ENCODE measurements around the gene RYR2. TPM values are rescaled to one million over a fixed set of nuclear protein-coding genes. Genes with fewer than 3 reads are reported as not detected.

Gene RYR2
- total RNA-seq, 1 donor from 2014 or later: 0.19 TPM

DNA sequence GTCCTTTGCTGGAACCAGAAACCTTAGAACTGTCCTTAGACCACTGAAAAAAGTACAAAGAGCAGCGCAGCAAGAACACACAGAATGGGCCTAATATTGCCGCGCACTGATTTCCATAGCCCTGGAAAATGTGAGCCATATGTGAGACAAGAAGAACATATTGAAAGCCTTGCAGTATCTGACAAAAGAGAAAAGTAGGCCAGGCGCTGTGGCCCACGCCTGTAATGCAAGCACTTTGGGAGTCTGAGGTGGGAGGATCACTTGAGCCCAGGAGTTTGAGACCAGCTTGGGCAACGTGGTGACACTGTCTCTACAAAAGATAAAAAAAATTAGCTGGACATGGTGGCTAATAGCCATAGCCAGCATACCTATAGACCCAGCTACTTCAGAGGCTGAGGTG is 300.7 kb downstream of the RYR2 start:
- DNase-seq (ENCODE audit: low spot score, unreplicated experiment): no peak
- Mint-ChIP-seq H3K36me3 (ENCODE audit: insufficient read depth) (no peaks in the 10 kb centered on the region), H3K4me3 (ENCODE audit: low read depth) (no peak overlapping the region), H3K27ac (no peak overlapping the region), H3K9me3 (ENCODE audit: low read depth) (no peaks in the 10 kb centered on the region), H3K4me1 (ENCODE audit: low read depth) (no peaks in the 10 kb centered on the region), H3K27me3 (no peaks in the 10 kb centered on the region)
- no peak for TF ChIP-seq CTCF (IDR thresholded peaks at IDR 0.05; ENCODE audit: unreplicated experiment)

- H3K27me3 Mint-ChIP-seq: no peaks in the 10 kb centered on the region
- H3K4me1 Mint-ChIP-seq (ENCODE audit: low read depth): no peaks in the 10 kb centered on the region
- DNase-seq (ENCODE audit: low spot score, unreplicated experiment): no peak
- H3K9me3 Mint-ChIP-seq (ENCODE audit: low read depth): no peaks in the 10 kb centered on the region
- TF ChIP-seq CTCF (IDR thresholded peaks at IDR 0.05; ENCODE audit: unreplicated experiment): no peak
- no peak overlapping the region for H3K4me3 Mint-ChIP-seq (ENCODE audit: low read depth)
- no peak overlapping the region for H3K27ac Mint-ChIP-seq
- H3K36me3 Mint-ChIP-seq (ENCODE audit: insufficient read depth): no peaks in the 10 kb centered on the region
These were observed 310.8 kb downstream of the RYR2 start for GRCh38 chr1:237352747-237353146.

GRCh38 chr1:237353918-237354317 is 311.9 kb downstream of the RYR2 start:
- Mint-ChIP-seq H3K27me3 (no peaks in the 10 kb centered on the region), H3K9me3 (ENCODE audit: low read depth) (no peaks in the 10 kb centered on the region), H3K36me3 (ENCODE audit: insufficient read depth) (no peaks in the 10 kb centered on the region), H3K27ac (no peak overlapping the region), H3K4me3 (ENCODE audit: low read depth) (no peak overlapping the region), H3K4me1 (ENCODE audit: low read depth) (no peaks in the 10 kb centered on the region)
- DNase-seq (ENCODE audit: low spot score, unreplicated experiment): no peak
- no peak for TF ChIP-seq CTCF (IDR thresholded peaks at IDR 0.05; ENCODE audit: unreplicated experiment)

DNA sequence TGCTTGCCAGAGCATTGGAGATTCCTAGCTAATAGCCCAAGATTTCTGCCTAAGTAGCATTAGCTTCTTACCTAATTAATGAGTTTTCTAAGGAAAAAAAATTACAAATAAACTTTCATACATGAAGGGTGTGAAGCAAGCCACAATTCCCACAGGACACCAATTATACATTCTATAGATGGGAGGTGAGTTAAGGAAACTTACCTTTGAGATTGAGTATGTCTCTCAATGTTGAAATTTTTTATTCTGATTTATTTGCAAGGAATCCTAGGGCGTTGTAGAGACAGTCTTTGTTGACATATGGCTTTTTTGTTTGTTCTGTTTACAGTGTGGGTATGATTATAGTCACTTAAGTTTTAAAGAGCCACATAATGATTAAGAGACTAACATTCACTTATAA is 313.0 kb downstream of the RYR2 start:
- no peak for DNase-seq (ENCODE audit: low spot score, unreplicated experiment)
- H3K4me1 Mint-ChIP-seq (ENCODE audit: low read depth): no peaks in the 10 kb centered on the region
- no peak overlapping the region for H3K4me3 Mint-ChIP-seq (ENCODE audit: low read depth)
- no peaks in the 10 kb centered on the region for H3K36me3 Mint-ChIP-seq (ENCODE audit: insufficient read depth)
- no peaks in the 10 kb centered on the region for H3K9me3 Mint-ChIP-seq (ENCODE audit: low read depth)
- TF ChIP-seq CTCF (IDR thresholded peaks at IDR 0.05; ENCODE audit: unreplicated experiment): no peak
- no peak overlapping the region for H3K27ac Mint-ChIP-seq
- H3K27me3 Mint-ChIP-seq: no peaks in the 10 kb centered on the region

DNA sequence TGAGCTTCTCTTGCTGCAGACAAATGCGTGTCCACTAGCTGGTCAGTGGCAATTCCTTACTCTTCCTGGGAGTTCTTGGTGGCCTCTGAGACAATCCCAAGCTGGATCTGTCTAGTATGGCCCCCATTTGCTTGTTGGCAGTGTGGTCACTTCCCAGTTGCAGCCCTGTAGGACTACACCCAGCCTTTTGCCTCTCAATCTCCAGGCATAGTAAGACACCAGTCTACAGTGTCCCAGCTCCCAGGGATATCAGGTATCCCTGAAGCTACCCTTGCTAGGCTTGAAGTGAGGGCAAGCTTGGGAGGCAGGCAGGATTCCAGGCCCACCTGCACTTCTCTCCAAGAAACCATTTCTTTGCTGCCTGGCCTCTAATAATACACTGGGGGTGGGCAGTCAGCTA is 316.6 kb downstream of the RYR2 start:
- TF ChIP-seq CTCF (IDR thresholded peaks at IDR 0.05; ENCODE audit: unreplicated experiment): no peak
- H3K4me1 Mint-ChIP-seq (ENCODE audit: low read depth): no peaks in the 10 kb centered on the region
- no peak overlapping the region for H3K4me3 Mint-ChIP-seq (ENCODE audit: low read depth)
- H3K9me3 Mint-ChIP-seq (ENCODE audit: low read depth): no peaks in the 10 kb centered on the region
- no peaks in the 10 kb centered on the region for H3K27me3 Mint-ChIP-seq
- H3K36me3 Mint-ChIP-seq (ENCODE audit: insufficient read depth): no peaks in the 10 kb centered on the region
- no peak overlapping the region for H3K27ac Mint-ChIP-seq
- no peak for DNase-seq (ENCODE audit: low spot score, unreplicated experiment)

Measured in progenitor cell of endocrine pancreas (in vitro differentiated cells).